ENCODE measurements around the gene OR6K3.

OR6K3 gene

GRCh38 chr1:158735848-158736247, 15.3 kb upstream of the OR6K3 start:
- Histone ChIP-seq H3K79me2 (ENCODE audit: insufficient read depth, low read length) (no peaks in the 10 kb centered on the region), H3K9ac (ENCODE audit: low read depth, low read length, poor library complexity, severe bottlenecking) (no peak overlapping the region), H3K9me3 (ENCODE audit: insufficient read depth, low read depth, low read length) (no peaks in the 10 kb centered on the region), H3K36me3 (ENCODE audit: insufficient read depth, low read length) (no peaks in the 10 kb centered on the region), H3K27me3 (ENCODE audit: insufficient read depth, low read length, poor library complexity, severe bottlenecking) (no peaks in the 10 kb centered on the region), H3F3A (ENCODE audit: low read depth) (no peaks in the 10 kb centered on the region), H4K20me1 (ENCODE audit: insufficient read depth, low read length, poor library complexity, severe bottlenecking) (no peaks in the 10 kb centered on the region), H3K9me2 (replicated peaks; ENCODE audit: low read depth, low read length) (no peaks in the 10 kb centered on the region), H2AFZ (ENCODE audit: low read length) (no peak overlapping the region), H3K4me2 (ENCODE audit: low read depth, low read length, poor library complexity, severe bottlenecking) (no peak overlapping the region), H3K4me3 (ENCODE audit: low read length, poor library complexity, severe bottlenecking) (no peak overlapping the region), H3K4me1 (ENCODE audit: insufficient read depth, low read length, poor library complexity, severe bottlenecking) (no peaks in the 10 kb centered on the region)
- no peak for TF ChIP-seq EZH2phosphoT487 (IDR thresholded peaks at IDR 0.05; ENCODE audit: borderline replicate concordance)
- TF ChIP-seq, protein P1, sequence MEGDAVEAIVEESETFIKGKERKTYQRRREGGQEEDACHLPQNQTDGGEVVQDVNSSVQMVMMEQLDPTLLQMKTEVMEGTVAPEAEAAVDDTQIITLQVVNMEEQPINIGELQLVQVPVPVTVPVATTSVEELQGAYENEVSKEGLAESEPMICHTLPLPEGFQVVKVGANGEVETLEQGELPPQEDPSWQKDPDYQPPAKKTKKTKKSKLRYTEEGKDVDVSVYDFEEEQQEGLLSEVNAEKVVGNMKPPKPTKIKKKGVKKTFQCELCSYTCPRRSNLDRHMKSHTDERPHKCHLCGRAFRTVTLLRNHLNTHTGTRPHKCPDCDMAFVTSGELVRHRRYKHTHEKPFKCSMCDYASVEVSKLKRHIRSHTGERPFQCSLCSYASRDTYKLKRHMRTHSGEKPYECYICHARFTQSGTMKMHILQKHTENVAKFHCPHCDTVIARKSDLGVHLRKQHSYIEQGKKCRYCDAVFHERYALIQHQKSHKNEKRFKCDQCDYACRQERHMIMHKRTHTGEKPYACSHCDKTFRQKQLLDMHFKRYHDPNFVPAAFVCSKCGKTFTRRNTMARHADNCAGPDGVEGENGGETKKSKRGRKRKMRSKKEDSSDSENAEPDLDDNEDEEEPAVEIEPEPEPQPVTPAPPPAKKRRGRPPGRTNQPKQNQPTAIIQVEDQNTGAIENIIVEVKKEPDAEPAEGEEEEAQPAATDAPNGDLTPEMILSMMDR (conservative IDR thresholded peaks at IDR 0.05; ENCODE audit: low read length): no peak

DNA sequence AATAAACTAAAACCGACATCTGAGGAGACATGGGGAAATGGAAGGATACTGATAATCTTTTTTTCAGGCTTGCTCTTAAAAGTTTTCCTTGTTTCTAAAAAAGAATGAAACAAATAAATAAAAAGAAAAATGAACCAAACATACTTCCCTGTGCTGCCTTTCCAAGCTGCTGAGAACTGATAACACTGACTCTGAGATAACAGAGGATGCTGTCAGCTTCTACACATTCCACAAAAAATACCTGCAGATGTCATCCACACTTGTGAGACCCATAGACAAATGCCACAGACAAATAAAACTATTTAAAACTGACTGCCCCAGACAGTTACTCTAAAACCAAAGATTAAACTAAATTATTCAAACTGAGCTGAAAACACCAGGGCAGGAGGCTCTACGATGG, 12.0 kb upstream of the OR6K3 start:
- no peaks in the 10 kb centered on the region for H3K36me3 ChIP-seq (ENCODE audit: insufficient read depth, low read length)
- H3K4me1 ChIP-seq (ENCODE audit: insufficient read depth, low read length, poor library complexity, severe bottlenecking): no peaks in the 10 kb centered on the region
- H3F3A ChIP-seq (ENCODE audit: low read depth): no peaks in the 10 kb centered on the region
- TF ChIP-seq, protein P1 (conservative IDR thresholded peaks at IDR 0.05; ENCODE audit: low read length): no peak
- no peak for TF ChIP-seq EZH2phosphoT487 (IDR thresholded peaks at IDR 0.05; ENCODE audit: borderline replicate concordance)
- no peak overlapping the region for H2AFZ ChIP-seq (ENCODE audit: low read length)
- H3K9me2 ChIP-seq (replicated peaks; ENCODE audit: low read depth, low read length): no peaks in the 10 kb centered on the region
- H3K9ac ChIP-seq (ENCODE audit: low read depth, low read length, poor library complexity, severe bottlenecking): no peak overlapping the region
- H3K9me3 ChIP-seq (ENCODE audit: insufficient read depth, low read depth, low read length): no peaks in the 10 kb centered on the region
- H3K79me2 ChIP-seq (ENCODE audit: insufficient read depth, low read length): no peaks in the 10 kb centered on the region
- no peaks in the 10 kb centered on the region for H3K27me3 ChIP-seq (ENCODE audit: insufficient read depth, low read length, poor library complexity, severe bottlenecking)
- no peak overlapping the region for H3K4me2 ChIP-seq (ENCODE audit: low read depth, low read length, poor library complexity, severe bottlenecking)
- H3K4me3 ChIP-seq (ENCODE audit: low read length, poor library complexity, severe bottlenecking): no peak overlapping the region
- no peaks in the 10 kb centered on the region for H4K20me1 ChIP-seq (ENCODE audit: insufficient read depth, low read length, poor library complexity, severe bottlenecking)

DNA sequence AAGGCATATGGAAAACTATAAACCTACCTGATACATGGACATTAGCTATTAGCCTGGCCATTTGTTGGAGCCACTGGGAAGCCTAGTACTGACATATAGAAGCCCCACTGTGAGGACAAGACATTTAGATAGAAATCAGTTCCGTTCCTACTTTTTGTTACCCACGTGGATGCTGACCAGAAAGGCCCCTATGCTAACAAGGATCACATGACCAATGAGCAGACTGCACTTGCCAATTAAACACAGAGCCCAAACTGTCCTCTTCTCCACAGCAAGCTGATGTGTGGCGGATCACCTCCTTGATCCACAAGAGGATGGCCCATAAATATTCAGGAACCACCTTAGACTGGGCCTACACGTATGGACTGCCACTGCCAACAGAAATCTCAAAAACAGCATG, 11.2 kb upstream of the OR6K3 start:
- H3K27me3 ChIP-seq (ENCODE audit: insufficient read depth, low read length, poor library complexity, severe bottlenecking): no peaks in the 10 kb centered on the region

More for the DNA sequence above, 11.2 kb upstream of the OR6K3 start:
- H3K36me3 ChIP-seq (ENCODE audit: insufficient read depth, low read length): no peaks in the 10 kb centered on the region
- H2AFZ ChIP-seq (ENCODE audit: low read length): no peak overlapping the region
- no peaks in the 10 kb centered on the region for H3K9me2 ChIP-seq (replicated peaks; ENCODE audit: low read depth, low read length)
- no peak overlapping the region for H3K4me2 ChIP-seq (ENCODE audit: low read depth, low read length, poor library complexity, severe bottlenecking)
- TF ChIP-seq EZH2phosphoT487 (IDR thresholded peaks at IDR 0.05; ENCODE audit: borderline replicate concordance): no peak
- TF ChIP-seq, protein P1 (conservative IDR thresholded peaks at IDR 0.05; ENCODE audit: low read length): no peak
- H3K4me3 ChIP-seq (ENCODE audit: low read length, poor library complexity, severe bottlenecking): no peak overlapping the region
- H3K79me2 ChIP-seq (ENCODE audit: insufficient read depth, low read length): no peaks in the 10 kb centered on the region
- no peaks in the 10 kb centered on the region for H3K4me1 ChIP-seq (ENCODE audit: insufficient read depth, low read length, poor library complexity, severe bottlenecking)
- H3K9me3 ChIP-seq (ENCODE audit: insufficient read depth, low read depth, low read length): no peaks in the 10 kb centered on the region
- no peaks in the 10 kb centered on the region for H4K20me1 ChIP-seq (ENCODE audit: insufficient read depth, low read length, poor library complexity, severe bottlenecking)
- H3K9ac ChIP-seq (ENCODE audit: low read depth, low read length, poor library complexity, severe bottlenecking): no peak overlapping the region
- no peaks in the 10 kb centered on the region for H3F3A ChIP-seq (ENCODE audit: low read depth)

All from Loucy (cell line).